SK-N-SH (cell line): ENCODE data around the gene HSPBAP1. TPM values are rescaled to one million over a fixed set of nuclear protein-coding genes. Genes with fewer than 3 reads are reported as not detected.

ENCODE experiments used
- CTCF ChIA-PET: fragments of 300-600, 350-600 bp; formaldehyde crosslinking; extraction: SDS; loops from one replicate; lab custom pipeline; 2021; lab: Yijun Ruan, JAX
- POLR2A ChIA-PET: fragments of 350-600 bp; sonication (Branson Sonifier 250); formaldehyde crosslinking; extraction: SDS; loops from one replicate; lab custom pipeline; 2020; ENCODE audit warnings: antibody characterized with exemption, inconsistent platforms; lab: Yijun Ruan, JAX
- DNase-seq: peaks from one replicate; pipeline ENCODE4 v3.0.0; 2012
- H2AFZ ChIP-seq: fragments of 200-600 bp; sonication (generic); 2 replicates; pipeline ENCODE4 v1.8.1; 2016; ENCODE audit warnings: antibody characterized with exemption, mild to moderate bottlenecking, low read depth
- H3F3A ChIP-seq: fragments of 200-600 bp; sonication (generic); replicated peaks from 2 replicates; pipeline ENCODE3; 2016; ENCODE audit warnings: antibody characterized with exemption, mild to moderate bottlenecking; ENCODE audit not compliant: insufficient read depth
- H3K27ac ChIP-seq, 2 experiments: fragments of 200-500 bp in 1 of 2; fragments of 200-600 bp in 1 of 2; sonication (Bioruptor generic) in 1 of 2; sonication (generic), shearing (Covaris generic) in 1 of 2; 2 replicates each; pipeline versions ENCODE4 v1.5.1 to v1.6.1; 2014 to 2016; ENCODE audit warnings: low read depth in 2 of 2, inconsistent platforms in 1 of 2, low read length in 1 of 2, mild to moderate bottlenecking in 1 of 2, mixed read lengths in 1 of 2
- H3K27me3 ChIP-seq: fragments of 200-600 bp; sonication (generic), shearing (Covaris generic); 2 replicates; pipeline ENCODE4 v1.6.1; 2016; ENCODE audit warnings: mixed run types; ENCODE audit not compliant: insufficient read depth
- H3K36me3 ChIP-seq, 2 experiments: fragments of 200-500 bp in 1 of 2; fragments of 200-600 bp in 1 of 2; sonication (Bioruptor generic) in 1 of 2; sonication (generic) in 1 of 2; replicated peaks in 1 of 2; 2 replicates each; pipeline versions ENCODE3 to v1.5.1; 2014 to 2016; ENCODE audit warnings: low read length in 1 of 2, mild to moderate bottlenecking in 1 of 2; ENCODE audit not compliant: insufficient read depth in 2 of 2, control insufficient read depth in 1 of 2
- H3K4me1 ChIP-seq, 2 experiments: fragments of 200-500 bp in 1 of 2; fragments of 200-600 bp in 1 of 2; sonication (Bioruptor generic) in 1 of 2; sonication (generic), shearing (Covaris generic) in 1 of 2; 2 replicates each; pipeline versions ENCODE4 v1.5.1 to v1.6.1; 2014 to 2016; ENCODE audit warnings: low read depth in 1 of 2, low read length in 1 of 2, mixed run types in 1 of 2; ENCODE audit not compliant: insufficient read depth in 2 of 2, control insufficient read depth in 1 of 2
- H3K4me2 ChIP-seq: fragments of 200-600 bp; sonication (generic), shearing (Covaris generic); 2 replicates; pipeline ENCODE4 v1.6.1; 2017; ENCODE audit warnings: mixed run types
- H3K4me3 ChIP-seq, 2 experiments: fragments of 200-500 bp in 1 of 2; fragments of 200-600 bp in 1 of 2; sonication (Bioruptor generic) in 1 of 2; sonication (generic), shearing (Covaris generic) in 1 of 2; 2 replicates each; pipeline versions ENCODE4 v1.5.1 to v1.8.1; 2014 to 2016; ENCODE audit warnings: low read depth in 2 of 2, inconsistent platforms in 1 of 2, low read length in 1 of 2, mild to moderate bottlenecking in 1 of 2, mixed read lengths in 1 of 2, moderate library complexity in 1 of 2
- H3K79me2 ChIP-seq: fragments of 200-600 bp; sonication (generic); 2 replicates; pipeline ENCODE4 v1.8.1; 2017; ENCODE audit warnings: mild to moderate bottlenecking; ENCODE audit not compliant: insufficient read depth
- H3K9ac ChIP-seq: fragments of 200-600 bp; sonication (generic); 2 replicates; pipeline ENCODE4 v1.6.1; 2017; ENCODE audit warnings: mixed run types
- H3K9me2 ChIP-seq: fragments of 200-600 bp; sonication (generic); 2 replicates; pipeline ENCODE4 v1.6.1; 2017; ENCODE audit warnings: mixed run types
- H3K9me3 ChIP-seq: fragments of 200-600 bp; sonication (generic); 2 replicates; pipeline ENCODE4 v1.6.1; 2017; ENCODE audit warnings: mixed run types, mild to moderate bottlenecking, moderate library complexity
- H4K20me1 ChIP-seq: fragments of 200-600 bp; sonication (generic); 2 replicates; pipeline ENCODE4 v1.6.1; 2017; ENCODE audit warnings: mild to moderate bottlenecking, mixed run types; ENCODE audit not compliant: insufficient read depth
- CHD2 ChIP-seq: fragments of 150-350 bp; IDR thresholded peaks from 2 replicates; pipeline ENCODE4 v1.6.1; 2018; ENCODE audit warnings: low read length; ENCODE audit not compliant: partially characterized antibody
- GABPA ChIP-seq: IDR thresholded peaks from 2 replicates; pipeline ENCODE4 v1.4.0; 2012; ENCODE audit warnings: low read depth, mild to moderate bottlenecking
- GATA2 ChIP-seq: sonication (generic); formaldehyde crosslinking; IDR thresholded peaks from 2 replicates; pipeline ENCODE4 v1.5.0; 2020; ENCODE audit warnings: mild to moderate bottlenecking, missing genetic modification reagents
- MXI1 ChIP-seq: IDR thresholded peaks from 2 replicates; pipeline ENCODE4 v1.6.1; 2012; ENCODE audit warnings: mild to moderate bottlenecking, low read depth, low read length, improper control_type of control experiment
- POLR2AphosphoS5 ChIP-seq: IDR thresholded peaks from 2 replicates; pipeline ENCODE4 v1.6.1; 2012; ENCODE audit warnings: low read depth, low read length
- RCOR1 ChIP-seq: fragments of 150-350 bp; IDR thresholded peaks from 2 replicates; pipeline ENCODE4 v1.6.1; 2017; ENCODE audit warnings: antibody characterized with exemption, low read length
- SIN3A ChIP-seq: IDR thresholded peaks from 2 replicates; pipeline ENCODE4 v1.6.1; 2012; ENCODE audit warnings: low read depth, mild to moderate bottlenecking, low read length, moderate library complexity, borderline replicate concordance
- SMC3 ChIP-seq: IDR thresholded peaks from 2 replicates; pipeline ENCODE4 v1.6.1; 2012; ENCODE audit warnings: low read depth, low read length, improper control_type of control experiment
- TAF1 ChIP-seq: IDR thresholded peaks from 2 replicates; pipeline ENCODE4 v1.6.1; 2012; ENCODE audit warnings: low read depth, mild to moderate bottlenecking, low read length, moderate library complexity, borderline replicate concordance
- TEAD4 ChIP-seq: IDR thresholded peaks from 2 replicates; pipeline ENCODE4 v1.4.0; 2012; ENCODE audit warnings: mild to moderate bottlenecking, borderline replicate concordance; ENCODE audit not compliant: insufficient read depth
- YY1 ChIP-seq: IDR thresholded peaks from 2 replicates; pipeline ENCODE4 v1.4.0; 2012; ENCODE audit warnings: low read depth, mild to moderate bottlenecking
- WGBS: methylation state at CpG from one replicate; pipeline ENCODE4 v1.1.6; 2017; ENCODE audit warnings: low lambda C conversion rate; 5-methylcytosine and 5-hydroxymethylcytosine counted together
- polyA plus RNA-seq, 3 experiments: library from polyadenylated mRNA; depleted of rRNA; stranded (reverse); fragments of >200 nt; gene quantifications; 2 replicates each; pipeline ENCODE4 v1.2.3, GENCODE V29; 2012
- TF ChIP-seq, protein P1 (sequence below): IDR thresholded peaks from 2 replicates; pipeline ENCODE4 v1.6.1; 2012; ENCODE audit warnings: mild to moderate bottlenecking, low read depth, low read length, moderate library complexity

HSPBAP1 gene
- polyA plus RNA-seq, 1 of the 3 experiments (the other 2 are of a cell fraction) = 5.1 TPM

DNA sequence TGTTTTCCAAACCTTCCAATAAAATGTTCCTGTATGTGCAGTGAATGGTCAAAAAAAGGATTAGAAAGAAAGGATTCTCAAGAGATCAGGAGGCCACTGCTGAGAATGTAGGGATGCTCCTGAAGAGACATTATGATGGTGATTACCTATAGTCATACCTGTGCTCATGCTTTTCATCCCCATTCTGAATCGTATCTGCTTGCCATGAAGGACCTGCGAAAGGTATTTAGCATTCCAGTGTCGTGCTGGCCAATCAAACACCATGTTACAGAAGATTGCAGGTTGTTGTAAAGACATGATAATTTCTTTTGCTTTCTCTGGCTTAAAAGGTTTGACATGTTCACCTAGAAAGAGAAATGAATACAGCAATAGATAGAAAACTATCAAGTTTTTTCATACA, 16.1 kb downstream of the HSPBAP1 start (continued):
- TF ChIP-seq, protein P1, sequence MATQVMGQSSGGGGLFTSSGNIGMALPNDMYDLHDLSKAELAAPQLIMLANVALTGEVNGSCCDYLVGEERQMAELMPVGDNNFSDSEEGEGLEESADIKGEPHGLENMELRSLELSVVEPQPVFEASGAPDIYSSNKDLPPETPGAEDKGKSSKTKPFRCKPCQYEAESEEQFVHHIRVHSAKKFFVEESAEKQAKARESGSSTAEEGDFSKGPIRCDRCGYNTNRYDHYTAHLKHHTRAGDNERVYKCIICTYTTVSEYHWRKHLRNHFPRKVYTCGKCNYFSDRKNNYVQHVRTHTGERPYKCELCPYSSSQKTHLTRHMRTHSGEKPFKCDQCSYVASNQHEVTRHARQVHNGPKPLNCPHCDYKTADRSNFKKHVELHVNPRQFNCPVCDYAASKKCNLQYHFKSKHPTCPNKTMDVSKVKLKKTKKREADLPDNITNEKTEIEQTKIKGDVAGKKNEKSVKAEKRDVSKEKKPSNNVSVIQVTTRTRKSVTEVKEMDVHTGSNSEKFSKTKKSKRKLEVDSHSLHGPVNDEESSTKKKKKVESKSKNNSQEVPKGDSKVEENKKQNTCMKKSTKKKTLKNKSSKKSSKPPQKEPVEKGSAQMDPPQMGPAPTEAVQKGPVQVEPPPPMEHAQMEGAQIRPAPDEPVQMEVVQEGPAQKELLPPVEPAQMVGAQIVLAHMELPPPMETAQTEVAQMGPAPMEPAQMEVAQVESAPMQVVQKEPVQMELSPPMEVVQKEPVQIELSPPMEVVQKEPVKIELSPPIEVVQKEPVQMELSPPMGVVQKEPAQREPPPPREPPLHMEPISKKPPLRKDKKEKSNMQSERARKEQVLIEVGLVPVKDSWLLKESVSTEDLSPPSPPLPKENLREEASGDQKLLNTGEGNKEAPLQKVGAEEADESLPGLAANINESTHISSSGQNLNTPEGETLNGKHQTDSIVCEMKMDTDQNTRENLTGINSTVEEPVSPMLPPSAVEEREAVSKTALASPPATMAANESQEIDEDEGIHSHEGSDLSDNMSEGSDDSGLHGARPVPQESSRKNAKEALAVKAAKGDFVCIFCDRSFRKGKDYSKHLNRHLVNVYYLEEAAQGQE = no peak
- TF ChIP-seq SMC3 = no peak
- no peak for TF ChIP-seq GABPA

DNA sequence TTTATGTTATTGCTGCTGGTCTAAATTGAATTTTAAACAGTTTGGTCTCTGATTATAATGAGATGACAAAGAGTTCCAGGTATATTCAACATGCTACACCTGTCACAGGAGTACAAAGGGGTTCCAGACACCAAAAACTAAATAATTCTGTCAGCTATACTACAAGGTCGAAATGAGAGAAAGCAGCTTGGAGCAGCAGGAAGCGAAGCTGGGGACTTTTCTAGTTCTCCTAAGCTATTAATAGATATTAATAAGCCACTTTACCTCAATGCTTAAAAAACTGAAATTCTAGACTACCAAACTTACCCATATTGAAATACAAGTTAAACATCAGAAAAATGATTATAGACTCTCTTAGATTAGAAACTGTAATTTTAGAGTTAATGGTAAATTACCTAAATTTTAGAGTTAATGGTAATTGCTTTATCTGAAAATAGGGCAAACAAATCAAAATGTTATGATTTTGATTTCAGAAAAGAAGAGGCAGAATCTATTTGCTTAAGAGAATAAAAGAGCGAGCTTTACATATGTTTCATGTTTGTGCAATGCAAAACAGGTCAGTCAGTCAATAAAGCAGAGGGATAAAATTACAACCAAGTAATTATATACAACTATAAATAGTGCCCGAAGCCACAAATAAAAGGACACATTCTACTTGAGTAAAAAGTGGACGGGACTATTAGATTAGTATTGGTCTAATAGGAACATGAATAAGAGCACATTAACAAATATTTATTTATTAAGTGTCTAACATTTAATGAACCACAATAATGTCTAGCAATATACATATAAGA, 16.8 kb downstream of the HSPBAP1 start:
- Histone ChIP-seq H2AFZ (no peak overlapping the region), H3K36me3 (peaks cover 0 to 3% of the 10 kb centered on the region in 2 experiments), H3K27ac (no peak overlapping the region), H4K20me1 (no peaks in the 10 kb centered on the region), H3F3A (no peaks in the 10 kb centered on the region), H3K9me3 (no peaks in the 10 kb centered on the region), H3K79me2 (no peaks in the 10 kb centered on the region), H3K4me1 (no peaks in the 10 kb centered on the region), H3K4me2 (no peak overlapping the region), H3K9ac (no peak overlapping the region), H3K4me3 (no peak overlapping the region), H3K27me3 (no peaks in the 10 kb centered on the region), H3K9me2 (no peaks in the 10 kb centered on the region)
- no peak for TF ChIP-seq TAF1
- TF ChIP-seq, protein P1 = no peak
- no peak for TF ChIP-seq GATA2 (CRISPR knock-in tag)
- TF ChIP-seq MXI1 = no peak
- TF ChIP-seq RCOR1 = no peak
- TF ChIP-seq YY1 = no peak
- no peak for TF ChIP-seq CHD2
- no peak for TF ChIP-seq POLR2AphosphoS5
- TF ChIP-seq TEAD4 = no peak
- TF ChIP-seq SIN3A = no peak
- no peak for TF ChIP-seq SMC3
- 68% methylated on average over 5 of the region's 5 CpGs for WGBS
- ChIA-PET CTCF (interaction anchor here (1.0 kb wide), 1 partner anchor 251 kb away, joined by 5 read pairs; the partner anchor contains the start of gene SEMA5B), POLR2A (no interaction called here)
- no peak for DNase-seq
